ENCODE data around the gene POLR1E. TPM values are rescaled to one million over a fixed set of nuclear protein-coding genes. Genes with fewer than 3 reads are reported as not detected.

Gene POLR1E
- total and polyA plus RNA-seq, 11 donors = 6.9 to 27.0 (median 12.8) TPM

DNA sequence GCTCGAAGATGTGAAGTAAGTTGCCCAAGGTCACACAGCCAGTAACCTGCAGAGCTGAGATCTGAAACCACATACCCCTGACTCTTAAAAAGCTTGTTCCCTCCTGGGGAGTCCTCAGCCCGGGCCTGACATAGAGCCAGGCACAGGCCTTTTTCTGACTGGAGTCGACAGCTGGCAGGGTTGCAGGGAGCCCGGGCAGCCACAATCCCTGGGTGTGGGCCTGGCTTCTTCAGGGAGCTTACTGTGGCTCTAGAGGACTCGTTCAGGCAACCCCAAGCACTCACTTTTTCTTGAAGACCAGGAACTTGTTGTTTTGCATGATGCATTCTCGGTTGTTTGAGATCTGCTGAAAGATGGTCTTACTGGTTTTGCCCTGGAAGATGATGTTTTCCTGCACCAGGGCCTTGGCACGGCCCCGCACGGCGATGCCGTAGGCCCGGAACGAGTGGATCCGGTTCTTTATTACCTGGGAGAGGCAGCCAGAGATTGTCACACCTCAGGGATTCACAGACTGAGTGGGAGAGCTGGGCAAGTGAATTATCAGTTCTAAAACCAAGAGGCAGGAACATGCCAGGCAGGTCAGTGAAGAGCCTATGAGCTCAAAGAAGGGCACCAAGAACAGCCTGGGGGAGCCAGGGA, 30.0 kb downstream of the POLR1E start:
- no peaks in the 10 kb centered on the region for H3K27me3 ChIP-seq
- H3K4me3 ChIP-seq = no peak overlapping the region
- H3K36me3 ChIP-seq = peaks cover 0 to 54% (median 28%) of the 10 kb centered on the region in 9 donors
- WGBS, 4 donors = 92 to 97% (median 94%) methylated on average over 14 of the region's 14 CpGs
- DNase-seq (no peak), ATAC-seq (no peak)
- no peak for TF ChIP-seq CTCF (IDR thresholded peaks at IDR 0.05)
- no peak overlapping the region for H3K27ac ChIP-seq
- intact Hi-C loops (cut with DNase I) = no loop called here
- H3K4me1 ChIP-seq = no peaks in the 10 kb centered on the region
- H3K9me3 ChIP-seq = no peaks in the 10 kb centered on the region

GRCh38 chr9:37517923-37518322, 32.2 kb downstream of the POLR1E start:
- H3K9me3 ChIP-seq = no peaks in the 10 kb centered on the region
- H3K27me3 ChIP-seq = no peaks in the 10 kb centered on the region
- TF ChIP-seq POLR2A (IDR thresholded peaks at IDR 0.05) (no peak), CTCF (IDR thresholded peaks at IDR 0.05) (no peak)
- DNase-seq (no peak), ATAC-seq (peak in 1 of 4 donors; percentile 25)
- no peak overlapping the region for H3K4me3 ChIP-seq
- H3K36me3 ChIP-seq = peaks cover 0 to 58% (median 39%) of the 10 kb centered on the region in 9 donors
- H3K27ac ChIP-seq = no peak overlapping the region
- H3K4me1 ChIP-seq = no peaks in the 10 kb centered on the region
- intact Hi-C loops (cut with DNase I) = no loop called here
- WGBS, 4 donors = 90 to 94% (median 93%) methylated on average over 11 to 13 of the region's 13 CpGs

GRCh38 chr9:37520641-37521040, 34.9 kb downstream of the POLR1E start:
- Histone ChIP-seq H3K36me3 (peaks cover 0 to 68% (median 56%) of the 10 kb centered on the region in 9 donors), H3K4me3 (no peak overlapping the region), H3K27me3 (no peaks in the 10 kb centered on the region), H3K4me1 (no peaks in the 10 kb centered on the region), H3K9me3 (no peaks in the 10 kb centered on the region), H3K27ac (no peak overlapping the region)
- intact Hi-C loops (cut with DNase I) = no loop called here
- 88 to 92% (median 90%) methylated on average over 3 of the region's 3 CpGs for WGBS, 4 donors
- DNase-seq (no peak), ATAC-seq (no peak)
- TF ChIP-seq POLR2A (IDR thresholded peaks at IDR 0.05) (no peak), CTCF (IDR thresholded peaks at IDR 0.05) (peak in 2 of 12 donors; percentile 6 to 22)

DNA sequence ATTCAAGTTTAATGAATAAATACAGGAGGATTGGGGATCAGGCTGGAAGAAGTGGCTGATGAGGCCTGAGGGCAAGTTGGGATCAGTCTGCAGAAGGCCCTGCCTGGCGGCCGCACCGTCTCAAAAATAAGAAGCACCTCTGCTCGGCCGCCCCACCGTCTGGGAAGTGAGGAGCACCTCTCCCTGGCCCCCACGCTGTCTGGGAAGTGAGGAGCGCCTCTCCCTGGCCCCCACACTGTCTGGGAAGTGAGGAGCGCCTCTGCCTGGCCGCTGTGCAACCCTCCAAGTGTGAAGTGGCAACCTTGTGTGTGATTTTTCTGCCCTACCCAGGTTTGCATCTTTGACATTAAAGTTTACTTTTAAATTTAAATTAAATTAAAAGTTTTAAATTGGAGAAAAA, 35.4 kb downstream of the POLR1E start:
- Histone ChIP-seq H3K27me3 (no peaks in the 10 kb centered on the region), H3K36me3 (peaks cover 0 to 70% (median 60%) of the 10 kb centered on the region in 9 donors), H3K4me3 (no peak overlapping the region), H3K9me3 (no peaks in the 10 kb centered on the region), H3K27ac (no peak overlapping the region), H3K4me1 (no peaks in the 10 kb centered on the region)
- no peak for DNase-seq
- 94 to 96% (median 95%) methylated on average over 10 of the region's 10 CpGs for WGBS, 4 donors
- intact Hi-C loops (cut with DNase I) = no loop called here
- no peak for TF ChIP-seq POLR2A (IDR thresholded peaks at IDR 0.05)
- TF ChIP-seq CTCF (IDR thresholded peaks at IDR 0.05) = no peak
- no peak for ATAC-seq
